Stimulated activated memory B cell treated with anti-CD40 and anti-IgM and Interleukin-4, amounts not matched to agents 10 μg/mL and 1 μg/mL and 100 μg/mL, for 72 hours (primary cell): ENCODE results near the gene FAM117A.
A peak's percentile ranks its signal among the peaks of the same experiment; 100 is the strongest.
"Not testable (repeated sequence)": the region's sequence is repeated elsewhere in the genome, so short reads cannot be mapped to it uniquely, and the experiment has no call there.

Experiments
- ATAC-seq: fragments of 150-1000 bp; cut with Tn5 transposase; 2 replicates; pipeline ENCODE4 v1.10.0; 2021
- H3K27ac Mint-ChIP-seq: one replicate; pipeline ENCODE4 v1.8.0; 2022; ENCODE audit warnings: mild to moderate bottlenecking, mixed read lengths
- H3K27me3 Mint-ChIP-seq: one replicate; pipeline ENCODE4 v1.8.0; 2022; ENCODE audit warnings: mixed read lengths
- H3K36me3 Mint-ChIP-seq: one replicate; pipeline ENCODE4 v1.8.0; 2022; ENCODE audit warnings: mixed read lengths
- H3K4me1 Mint-ChIP-seq: one replicate; pipeline ENCODE4 v1.8.0; 2022; ENCODE audit warnings: mixed read lengths
- H3K4me3 Mint-ChIP-seq: one replicate; pipeline ENCODE4 v1.8.0; 2022; ENCODE audit warnings: mild to moderate bottlenecking, moderate library complexity, mixed read lengths
- H3K9me3 Mint-ChIP-seq: one replicate; pipeline ENCODE4 v1.8.0; 2022; ENCODE audit warnings: mixed read lengths

The FAM117A gene

GRCh38 chr17:49777563-49777962 lies 13.6 kb upstream of the FAM117A start:
- Mint-ChIP-seq H3K9me3 (no peaks in the 10 kb centered on the region), H3K4me3 (no peak overlapping the region), H3K4me1 (peaks cover 9% of the 10 kb centered on the region), H3K36me3 (no peaks in the 10 kb centered on the region), H3K27me3 (no peaks in the 10 kb centered on the region), H3K27ac (no peak overlapping the region)
- ATAC-seq = no peak

GRCh38 chr17:49776551-49777300 lies 12.8 kb upstream of the FAM117A start:
- Mint-ChIP-seq H3K9me3 (no peaks in the 10 kb centered on the region), H3K4me1 (peaks cover 9% of the 10 kb centered on the region), H3K27me3 (no peaks in the 10 kb centered on the region), H3K4me3 (no peak overlapping the region), H3K27ac (peak overlapping the region; percentile 9), H3K36me3 (no peaks in the 10 kb centered on the region)
- ATAC-seq = no peak

DNA sequence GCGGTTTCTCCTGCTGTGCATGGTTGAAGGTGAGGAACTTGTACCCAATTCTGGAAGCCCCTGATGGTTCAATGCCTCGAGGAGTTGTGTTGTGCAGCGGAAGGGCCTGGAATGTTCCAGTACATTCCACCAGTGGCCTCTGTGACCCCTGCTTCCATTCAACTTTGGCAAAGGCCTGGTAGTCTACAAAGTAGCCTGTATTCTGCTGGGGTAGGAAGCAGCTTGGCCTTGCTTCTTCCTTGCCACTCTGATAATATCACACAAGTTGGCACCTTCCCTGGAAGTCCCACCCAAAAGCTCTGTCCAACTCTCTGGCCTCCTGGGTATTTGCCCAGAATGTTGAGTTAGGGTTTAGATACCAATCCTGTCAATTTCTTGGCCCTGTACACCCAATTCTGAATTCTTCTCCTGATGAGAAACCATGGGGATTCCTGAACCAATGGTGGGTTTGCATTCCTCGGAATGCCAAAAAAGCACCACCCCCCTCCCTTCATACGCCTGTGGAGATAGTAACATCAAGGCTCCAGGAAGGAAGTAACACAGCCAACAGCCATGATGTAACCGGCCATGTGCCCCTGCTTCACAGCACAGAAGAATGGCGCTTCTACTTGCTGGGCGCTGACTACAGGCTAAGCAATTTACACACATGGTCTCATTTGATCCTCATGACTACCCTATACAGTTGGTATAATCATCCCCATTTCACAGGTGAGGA lies 11.8 kb upstream of the FAM117A start:
- no peak overlapping the region for H3K4me3 Mint-ChIP-seq
- H3K36me3 Mint-ChIP-seq = no peaks in the 10 kb centered on the region
- H3K27ac Mint-ChIP-seq = peak overlapping the region; percentile 9
- H3K27me3 Mint-ChIP-seq = no peaks in the 10 kb centered on the region
- no peaks in the 10 kb centered on the region for H3K9me3 Mint-ChIP-seq
- ATAC-seq = no peak
- peaks cover 9% of the 10 kb centered on the region for H3K4me1 Mint-ChIP-seq

- no peaks in the 10 kb centered on the region for H3K36me3 Mint-ChIP-seq
- peaks cover 2% of the 10 kb centered on the region for H3K9me3 Mint-ChIP-seq
- ATAC-seq = no peak
- no peak overlapping the region for H3K27ac Mint-ChIP-seq
- H3K4me3 Mint-ChIP-seq = no peak overlapping the region
- H3K27me3 Mint-ChIP-seq = no peaks in the 10 kb centered on the region
- peaks cover 27% of the 10 kb centered on the region for H3K4me1 Mint-ChIP-seq
Observed at GRCh38 chr17:49766918-49767530, 3.1 kb upstream of the FAM117A start.

GRCh38 chr17:49764559-49765180 lies 739 bp upstream of the FAM117A start:
- H3K9me3 Mint-ChIP-seq = peaks cover 2% of the 10 kb centered on the region
- H3K27ac Mint-ChIP-seq = peak overlapping the region; percentile 84
- no peak for ATAC-seq
- no peaks in the 10 kb centered on the region for H3K27me3 Mint-ChIP-seq
- H3K36me3 Mint-ChIP-seq = peaks cover 4% of the 10 kb centered on the region
- peak overlapping the region; percentile 92 for H3K4me3 Mint-ChIP-seq
- peaks cover 51% of the 10 kb centered on the region for H3K4me1 Mint-ChIP-seq

DNA sequence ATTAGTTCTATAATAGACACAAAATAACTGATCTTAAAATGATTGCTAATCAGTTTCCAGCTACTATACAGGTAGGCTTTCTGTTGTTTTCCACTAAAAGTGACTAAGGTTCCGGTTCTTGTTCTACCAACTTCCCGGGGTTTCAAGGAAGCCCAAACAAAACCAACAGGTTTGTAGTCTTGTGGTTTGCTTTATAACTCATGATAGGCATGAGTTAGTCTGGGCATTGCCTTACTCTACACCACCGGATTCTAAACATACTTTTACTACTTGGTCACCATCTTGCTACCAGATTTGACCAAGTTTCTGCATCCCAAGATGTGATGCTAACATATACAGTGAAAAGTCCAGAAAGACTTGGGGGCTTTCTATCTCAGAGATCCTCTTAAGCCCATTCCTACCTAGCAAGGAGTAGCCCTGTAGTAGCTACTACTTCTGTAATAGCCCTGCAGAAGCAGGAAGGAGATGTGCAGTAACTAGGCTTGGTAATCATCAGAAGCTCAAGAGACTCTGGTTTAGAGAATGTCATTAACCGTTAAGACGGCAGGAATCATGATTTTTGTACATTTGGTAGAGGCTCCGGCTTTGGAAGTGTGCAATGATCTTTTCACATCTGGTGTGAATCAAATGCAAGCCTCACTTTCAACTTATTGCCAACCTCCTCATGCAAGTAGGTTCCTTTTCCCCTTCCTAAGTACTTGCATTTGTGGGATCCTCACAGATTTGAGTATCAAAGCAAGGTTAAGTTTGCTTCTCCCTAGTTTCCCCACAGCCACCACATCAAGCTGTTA lies 1.6 kb downstream of the FAM117A start:
- Mint-ChIP-seq H3K4me3 (peak overlapping the region; percentile 92), H3K27me3 (no peaks in the 10 kb centered on the region), H3K4me1 (peaks cover 62% of the 10 kb centered on the region)

DNA sequence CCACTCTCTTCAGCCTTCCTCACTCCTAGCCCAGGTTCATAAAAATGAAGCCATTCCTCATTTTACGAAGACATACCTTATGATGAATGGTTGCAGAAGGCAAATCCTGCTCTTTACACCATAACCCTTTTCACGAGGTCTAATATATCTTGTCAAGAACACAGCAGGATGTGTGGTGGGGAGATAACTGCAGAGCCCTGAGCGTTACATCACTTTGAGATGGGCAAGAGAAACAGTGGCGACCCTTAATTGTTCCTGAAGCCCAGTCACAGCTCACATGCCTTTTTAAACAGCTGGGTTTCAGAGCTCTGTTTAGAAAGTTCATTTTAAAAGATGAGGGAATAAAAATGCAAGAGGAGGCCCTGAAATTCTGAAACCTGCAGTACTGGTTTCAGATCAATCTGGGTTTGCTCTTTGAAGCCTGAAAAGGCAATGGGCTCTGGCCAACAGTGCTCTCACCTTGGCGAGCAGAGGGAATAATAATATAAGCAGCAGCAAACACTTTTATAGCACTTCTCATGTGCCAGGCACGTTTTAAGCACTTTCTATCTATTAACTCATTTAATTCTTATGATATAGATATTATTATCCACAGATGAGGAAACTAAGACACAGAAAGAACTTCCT lies 2.9 kb downstream of the FAM117A start:
- Mint-ChIP-seq H3K4me1 (peaks cover 75% of the 10 kb centered on the region), H3K36me3 (peaks cover 6% of the 10 kb centered on the region), H3K9me3 (peaks cover 2% of the 10 kb centered on the region), H3K27ac (peak overlapping the region; percentile 63), H3K27me3 (no peaks in the 10 kb centered on the region), H3K4me3 (no peak overlapping the region)
- no peak for ATAC-seq

More for the DNA sequence above, 1.6 kb downstream of the FAM117A start:
- Mint-ChIP-seq H3K36me3 (peaks cover 6% of the 10 kb centered on the region), H3K27ac (peak overlapping the region; percentile 84), H3K9me3 (peaks cover 2% of the 10 kb centered on the region)
- no peak for ATAC-seq

GRCh38 chr17:49760296-49760695 lies 3.6 kb downstream of the FAM117A start:
- no peaks in the 10 kb centered on the region for H3K27me3 Mint-ChIP-seq
- no peak overlapping the region for H3K4me3 Mint-ChIP-seq
- peak overlapping the region; percentile 63 for H3K27ac Mint-ChIP-seq
- H3K4me1 Mint-ChIP-seq = peaks cover 82% of the 10 kb centered on the region
- ATAC-seq = no peak
- no peaks in the 10 kb centered on the region for H3K9me3 Mint-ChIP-seq
- H3K36me3 Mint-ChIP-seq = peaks cover 12% of the 10 kb centered on the region

DNA sequence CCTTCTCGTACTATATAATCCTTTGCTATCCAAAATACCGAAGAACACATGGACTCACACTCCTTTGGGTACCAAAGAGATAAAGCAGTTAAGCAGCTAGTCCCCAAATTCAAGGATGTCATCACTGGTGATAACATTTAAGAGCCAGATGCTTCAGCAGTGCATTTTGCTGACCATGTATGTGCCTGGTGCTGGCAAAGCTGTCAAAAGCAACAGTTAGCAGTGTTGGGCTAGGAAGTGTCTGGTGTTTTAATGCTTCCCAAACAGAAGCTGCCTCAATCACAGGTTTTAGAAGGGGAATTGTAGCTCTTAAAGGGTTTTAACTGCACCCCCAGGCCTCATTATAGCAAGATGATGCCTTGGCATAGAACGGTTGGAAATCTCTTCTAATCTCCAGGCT lies 4.7 kb downstream of the FAM117A start:
- H3K27me3 Mint-ChIP-seq = no peaks in the 10 kb centered on the region
- no peak for ATAC-seq
- H3K27ac Mint-ChIP-seq = peak overlapping the region; percentile 63
- H3K9me3 Mint-ChIP-seq = no peaks in the 10 kb centered on the region
- peaks cover 13% of the 10 kb centered on the region for H3K36me3 Mint-ChIP-seq
- no peak overlapping the region for H3K4me3 Mint-ChIP-seq
- H3K4me1 Mint-ChIP-seq = peaks cover 82% of the 10 kb centered on the region

- ATAC-seq, H3K4me3 Mint-ChIP-seq, H3K27me3 Mint-ChIP-seq, H3K9me3 Mint-ChIP-seq: not testable (repeated sequence)
- peak overlapping the region; percentile 12 for H3K27ac Mint-ChIP-seq
- peaks cover 13% of the 10 kb centered on the region for H3K36me3 Mint-ChIP-seq
- peaks cover 88% of the 10 kb centered on the region for H3K4me1 Mint-ChIP-seq
Observed at GRCh38 chr17:49758464-49759010, 5.4 kb downstream of the FAM117A start.

- Mint-ChIP-seq H3K36me3 (peaks cover 13% of the 10 kb centered on the region), H3K4me1 (peaks cover 88% of the 10 kb centered on the region), H3K4me3 (no peak overlapping the region), H3K27ac (peak overlapping the region; percentile 81), H3K27me3 (no peaks in the 10 kb centered on the region), H3K9me3 (no peaks in the 10 kb centered on the region)
- no peak for ATAC-seq
Observed at GRCh38 chr17:49757151-49757777, 6.7 kb downstream of the FAM117A start.

- no peak for ATAC-seq
- Mint-ChIP-seq H3K27ac (peak overlapping the region; percentile 81), H3K9me3 (no peaks in the 10 kb centered on the region), H3K4me1 (peaks cover 84% of the 10 kb centered on the region), H3K36me3 (peaks cover 13% of the 10 kb centered on the region), H3K27me3 (no peaks in the 10 kb centered on the region), H3K4me3 (no peak overlapping the region)
Observed at GRCh38 chr17:49756323-49757150, 7.4 kb downstream of the FAM117A start.

DNA sequence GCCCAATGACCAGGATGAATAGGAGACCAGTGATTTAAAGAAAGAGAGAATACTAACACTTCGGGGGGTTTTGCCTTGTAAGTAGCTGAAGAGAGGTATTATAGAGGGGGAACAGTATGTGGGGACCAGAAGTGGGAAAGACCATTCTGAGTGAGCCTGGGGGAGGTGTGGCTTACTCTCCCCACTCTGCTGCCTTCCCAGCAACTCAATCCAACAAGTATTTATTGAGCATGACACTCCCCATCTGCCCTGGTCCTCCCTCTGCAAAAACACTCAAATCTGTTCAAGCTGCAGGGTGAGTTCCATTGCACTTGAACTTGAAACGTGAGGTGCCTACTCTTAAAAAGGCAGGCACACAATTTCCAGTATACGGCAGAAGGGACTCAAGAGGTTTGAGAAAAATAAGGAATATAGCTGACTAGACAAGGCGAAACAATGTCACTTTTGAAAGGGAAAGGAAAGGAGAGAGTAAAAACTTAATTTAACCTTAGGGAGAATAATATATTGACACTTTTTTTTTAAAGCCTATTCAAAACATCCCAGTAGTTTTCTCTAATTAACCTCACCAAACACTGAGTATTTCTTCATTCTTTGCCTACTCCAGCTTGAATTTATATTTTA lies 8.2 kb downstream of the FAM117A start:
- Mint-ChIP-seq H3K9me3 (no peaks in the 10 kb centered on the region), H3K27ac (peak overlapping the region; percentile 81), H3K36me3 (peaks cover 13% of the 10 kb centered on the region), H3K4me1 (peaks cover 76% of the 10 kb centered on the region), H3K27me3 (no peaks in the 10 kb centered on the region), H3K4me3 (no peak overlapping the region)
- ATAC-seq = no peak
